GM06990 (cell line): ENCODE data around the gene SLC30A7.
"Not testable (repeated sequence)": the region's sequence is repeated elsewhere in the genome, so short reads cannot be mapped to it uniquely, and the experiment has no call there.

ENCODE experiments used
- DNase-seq: peaks from one replicate; pipeline ENCODE4 v3.0.0-alpha.2; 2011; ENCODE audit not compliant: insufficient read length; ENCODE audit errors: extremely low read depth
- H3K27me3 ChIP-seq: replicated peaks from 2 replicates; pipeline ENCODE4 v1.6.0; 2011; ENCODE audit warnings: low read length; ENCODE audit not compliant: control insufficient read depth, insufficient read depth
- H3K36me3 ChIP-seq: 2 replicates; pipeline ENCODE4 v1.5.1; 2011; ENCODE audit warnings: low read length; ENCODE audit not compliant: control insufficient read depth, insufficient read depth
- H3K4me3 ChIP-seq: replicated peaks from 2 replicates; pipeline ENCODE4 v1.5.1; 2011; ENCODE audit warnings: low read depth, mild to moderate bottlenecking, control low read depth, low read length
- CTCF ChIP-seq: IDR thresholded peaks from 2 replicates; pipeline ENCODE4 v1.5.1; 2011; ENCODE audit warnings: low read length, control low read depth, mild to moderate bottlenecking, inconsistent platforms; ENCODE audit not compliant: insufficient read depth, poor library complexity, severe bottlenecking

SLC30A7 gene

GRCh38 chr1:100950781-100951180 lies 54.9 kb downstream of the SLC30A7 start:
- H3K4me3 ChIP-seq, result no peak overlapping the region
- no peaks in the 10 kb centered on the region for H3K27me3 ChIP-seq
- H3K36me3 ChIP-seq, result peaks cover 7% of the 10 kb centered on the region
- no peak for DNase-seq
- no peak for TF ChIP-seq CTCF

GRCh38 chr1:100952104-100952745 lies 56.3 kb downstream of the SLC30A7 start:
- H3K36me3 ChIP-seq, result peaks cover 7% of the 10 kb centered on the region
- DNase-seq, result no peak
- no peak overlapping the region for H3K4me3 ChIP-seq
- no peaks in the 10 kb centered on the region for H3K27me3 ChIP-seq
- TF ChIP-seq CTCF, result no peak

- H3K4me3 ChIP-seq, H3K36me3 ChIP-seq, H3K27me3 ChIP-seq, DNase-seq: not testable (repeated sequence)
Observed at GRCh38 chr1:100952970-100953369, 57.1 kb downstream of the SLC30A7 start.

GRCh38 chr1:100953960-100954730 lies 58.3 kb downstream of the SLC30A7 start:
- no peak overlapping the region for H3K4me3 ChIP-seq
- H3K36me3 ChIP-seq, result peaks cover 7% of the 10 kb centered on the region
- H3K27me3 ChIP-seq, result no peaks in the 10 kb centered on the region
- DNase-seq, result no peak
- no peak for TF ChIP-seq CTCF

- Histone ChIP-seq H3K4me3 (no peak overlapping the region), H3K27me3 (no peaks in the 10 kb centered on the region), H3K36me3 (peaks cover 7% of the 10 kb centered on the region)
- DNase-seq, result no peak
- TF ChIP-seq CTCF, result no peak
Observed at GRCh38 chr1:100955322-100955721, 59.4 kb downstream of the SLC30A7 start.

GRCh38 chr1:100959502-100960060 lies 63.7 kb downstream of the SLC30A7 start:
- Histone ChIP-seq H3K36me3 (no peaks in the 10 kb centered on the region; the same call in none of the 2 replicates), H3K27me3 (no peaks in the 10 kb centered on the region), H3K4me3 (no peak overlapping the region)
- no peak for DNase-seq
- TF ChIP-seq CTCF, result no peak
